ENCODE results near the gene ASPDH.

DNA sequence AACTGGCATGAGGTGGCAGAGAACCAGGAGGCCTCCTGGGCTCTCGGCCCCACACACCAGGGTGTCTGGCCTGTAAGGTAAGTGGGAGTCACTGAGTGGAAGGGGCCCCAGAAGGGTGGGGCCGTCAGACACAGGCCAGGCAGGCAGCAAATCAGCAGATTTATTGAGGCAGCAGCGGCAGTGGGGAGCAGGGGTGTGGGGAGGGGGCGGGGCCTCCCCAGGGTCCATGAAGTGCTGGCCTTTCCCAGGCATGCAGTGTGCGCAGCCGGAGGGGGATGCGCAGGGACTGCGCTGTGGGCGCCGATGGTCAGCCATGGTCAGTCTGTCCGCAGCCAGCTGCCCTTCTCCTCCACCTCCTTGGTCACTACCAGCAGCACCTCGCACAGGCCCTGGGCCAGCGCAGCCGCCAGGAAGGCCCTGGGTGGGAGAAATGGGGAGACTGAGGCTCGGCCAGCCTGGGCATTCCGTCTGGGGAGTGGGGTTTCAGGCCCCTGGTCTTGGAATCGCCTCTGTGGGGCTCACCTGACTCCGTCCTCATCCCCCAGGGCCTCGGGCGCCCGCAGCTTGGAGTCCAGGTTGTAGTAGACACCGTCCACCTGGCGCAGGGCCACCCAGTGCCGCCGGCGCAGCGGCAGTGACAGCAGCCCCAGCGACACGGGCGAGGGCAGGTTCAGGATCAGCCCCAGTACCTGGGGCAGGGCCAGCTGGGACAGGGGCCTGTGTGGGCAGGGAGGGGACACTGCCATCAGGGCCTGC lies 7.7 kb downstream of the ASPDH start:
- TF ChIP-seq CTCF (IDR thresholded peaks at IDR 0.05) (no peak), POLR2AphosphoS5 (IDR thresholded peaks at IDR 0.05; ENCODE audit: low read depth, low read length) (no peak), REST (IDR thresholded peaks at IDR 0.05; ENCODE audit: insufficient read depth in 1 of 2, low read depth in 2 of 2, low read length in 1 of 2) (no peak)

Measured in Panc1 (cell line).